K562 (cell line): Measurements from ENCODE around the gene SPATS2. TPM values are rescaled to one million over a fixed set of nuclear protein-coding genes. Genes with fewer than 3 reads are reported as not detected.
A peak's percentile ranks its signal among the peaks of the same experiment; 100 is the strongest.

Experiments
- ATAC-seq: fragments of 200-7000 bp; cut with Tn5 transposase; 3 replicates; pipeline ENCODE4 v1.9.1; 2020; ENCODE audit warnings: moderate library complexity
- BruUV-seq: library from RNA; stranded (reverse); fragments of 400-500 nt; replicated peaks from 2 replicates; lab custom pipeline; 2021; lab: Mats Ljungman, UMichigan
- CTCF ChIA-PET: fragments of 300-600 bp; formaldehyde crosslinking; extraction: SDS; loops from one replicate; lab custom pipeline; 2021; ENCODE audit warnings: low intra/inter-chr PET ratio; lab: Yijun Ruan, JAX
- POLR2A ChIA-PET: fragments of 300-600, 350-650 bp; sonication (Branson Sonifier 250); formaldehyde crosslinking; extraction: SDS; loops from one replicate; lab custom pipeline; 2021; ENCODE audit warnings: antibody characterized with exemption, inconsistent platforms; lab: Yijun Ruan, JAX
- DNase-seq, 4 experiments: peaks; one replicate each; pipeline versions ENCODE4 v3.0.0 to v3.0.0-alpha.2; 2011 to 2018; ENCODE audit warnings: low spot score in 3 of 4, mixed read lengths in 3 of 4; ENCODE audit errors: extremely low read depth in 1 of 4
- FAIRE-seq: peaks from 2 replicates; lab custom pipeline; 2011; peaks lifted over from hg19 to GRCh38; lab: Jason Lieb, UNC
- H2AFZ ChIP-seq: 2 replicates; pipeline ENCODE4 v1.6.0; 2011; ENCODE audit warnings: low read depth, low read length, control low read depth, inconsistent platforms
- H3K27ac ChIP-seq: fragments of 200-600 bp; 3 replicates; pipeline ENCODE4 v1.8.0; 2011; ENCODE audit warnings: low read depth, mild to moderate bottlenecking, control low read depth, inconsistent platforms, low read length, moderate library complexity, mixed read lengths; ENCODE audit errors: extremely low read depth
- H3K27me3 ChIP-seq, 2 experiments: fragments of 300-600 bp in 1 of 2; 2 replicates in 1 of 2; 3 replicates in 1 of 2; pipeline versions ENCODE4 v1.6.0 to v1.8.0; 2011; ENCODE audit warnings: inconsistent platforms in 2 of 2, low read length in 2 of 2, mild to moderate bottlenecking in 1 of 2, mixed read lengths in 1 of 2, moderate library complexity in 1 of 2; ENCODE audit not compliant: control insufficient read depth in 2 of 2, insufficient read depth in 2 of 2
- H3K36me3 ChIP-seq: fragments of 300-600 bp; 3 replicates; pipeline ENCODE4 v1.8.0; 2011; ENCODE audit warnings: mild to moderate bottlenecking, low read length, inconsistent platforms; ENCODE audit not compliant: control insufficient read depth, insufficient read depth
- H3K4me1 ChIP-seq, 2 experiments: fragments of 200-600 bp in 1 of 2; replicated peaks in 1 of 2; 2 replicates in 1 of 2; 3 replicates in 1 of 2; pipeline versions ENCODE4 v1.5.1 to v1.8.0; 2011; ENCODE audit warnings: inconsistent platforms in 2 of 2, low read length in 2 of 2, mild to moderate bottlenecking in 1 of 2, mixed read lengths in 1 of 2, moderate library complexity in 1 of 2; ENCODE audit not compliant: control insufficient read depth in 2 of 2, insufficient read depth in 2 of 2
- H3K4me2 ChIP-seq: 2 replicates; pipeline ENCODE4 v1.6.1; 2011; ENCODE audit warnings: low read length, control low read depth, inconsistent platforms, mixed read lengths; ENCODE audit not compliant: insufficient read depth
- H3K4me3 ChIP-seq: fragments of 200-600 bp; sonication (generic), shearing (Covaris generic); 2 replicates; pipeline ENCODE4 v1.5.1; 2016; ENCODE audit warnings: control low read depth, inconsistent platforms
- H3K79me2 ChIP-seq: fragments of 200-600 bp; 3 replicates; pipeline ENCODE4 v1.8.0; 2011; ENCODE audit warnings: low read length, inconsistent platforms; ENCODE audit not compliant: control insufficient read depth, insufficient read depth
- H3K9ac ChIP-seq, 2 experiments: 2 replicates each; pipeline versions ENCODE4 v1.6.0 to v1.6.1; 2011; ENCODE audit warnings: low read depth in 2 of 2, low read length in 2 of 2, control low read depth in 1 of 2, inconsistent platforms in 1 of 2, mild to moderate bottlenecking in 1 of 2, mixed read lengths in 1 of 2; ENCODE audit not compliant: insufficient read depth in 1 of 2
- H3K9me1 ChIP-seq: one replicate; pipeline ENCODE4 v1.6.0; 2011; ENCODE audit warnings: inconsistent platforms, mild to moderate bottlenecking, low read length, moderate library complexity; ENCODE audit not compliant: control insufficient read depth, insufficient read depth
- H3K9me3 ChIP-seq: replicated peaks from 2 replicates; pipeline ENCODE4 v1.5.1; 2011; ENCODE audit warnings: low read depth, low read length, inconsistent platforms; ENCODE audit not compliant: control insufficient read depth, insufficient read depth
- H4K20me1 ChIP-seq: replicated peaks from 2 replicates; pipeline ENCODE4 v1.6.1; 2011; ENCODE audit warnings: low read length, inconsistent platforms, mixed read lengths; ENCODE audit not compliant: control insufficient read depth, insufficient read depth
- KAT2B ChIP-seq: IDR thresholded peaks from one replicate; pipeline ENCODE4 v1.6.1; 2012; ENCODE audit warnings: low read depth, mild to moderate bottlenecking, control low read depth, inconsistent platforms, low read length, moderate library complexity
- KAT8 ChIP-seq: fragments of 450-650 bp; IDR thresholded peaks from 2 replicates; pipeline ENCODE4 v1.6.1; 2016; ENCODE audit warnings: low read depth, mild to moderate bottlenecking
- POLR2B ChIP-seq: fragments of 450-650 bp; IDR thresholded peaks from 2 replicates; pipeline ENCODE4 v1.6.1; 2018; ENCODE audit warnings: low read depth; ENCODE audit not compliant: partially characterized antibody
- ZFP30 ChIP-seq: fragments of 250-450 bp; sonication (Bioruptor Pico); IDR thresholded peaks from 2 replicates; pipeline ENCODE4 v1.8.0; 2022; ENCODE audit warnings: moderate library complexity, mild to moderate bottlenecking, inconsistent platforms, borderline replicate concordance
- ZNF232 ChIP-seq: sonication (generic); formaldehyde crosslinking; IDR thresholded peaks from 2 replicates; pipeline ENCODE4 v1.8.0; 2022; ENCODE audit warnings: mild to moderate bottlenecking, missing genetic modification reagents
- ZNF79 ChIP-seq: fragments of 250-450 bp; sonication (Bioruptor Pico); IDR thresholded peaks from 2 replicates; pipeline ENCODE4 v1.4.0; 2020; ENCODE audit warnings: low read depth, mild to moderate bottlenecking, moderate library complexity
- WGBS: fragments of 100-300 bp; shearing (Covaris generic); methylation state at CpG from one replicate; pipeline ENCODE4 v1.1.6; 2016; ENCODE audit warnings: low coverage, mixed read lengths; ENCODE audit not compliant: insufficient coverage; ENCODE audit errors: missing lambda C conversion rate; 5-methylcytosine and 5-hydroxymethylcytosine counted together
- in situ Hi-C: fragments of 300-500 bp; cut with MboI; formaldehyde crosslinking; loops from 4 replicates; pipeline ENCODE4 v1.15.0; 2018; ENCODE audit warnings: inconsistent platforms, mixed read lengths
- intact Hi-C: fragments of 100-400 bp; cut with micrococcal nuclease; formaldehyde crosslinking; loops from 2 replicates; pipeline ENCODE4 v1.14.2; 2022
- polyA plus RNA-seq, 8 experiments: library from polyadenylated mRNA; depleted of rRNA in 4 of 8; stranded (reverse) in 5 of 8; unstranded in 3 of 8; fragments of >200 nt; fragmentation: Nextera tagmentation in 2 of 8; fragmentation: Illumina TruSeq in 1 of 8; extraction: Ambion mirVana in 2 of 8; extraction: Trizol in 1 of 8; gene quantifications; 2 replicates each; pipeline versions ENCODE4 v1.2.1 to v1.2.3, GENCODE V29; 2011 to 2014; ENCODE audit warnings: inconsistent platforms in 1 of 8, missing spikeins in 1 of 8
- total RNA-seq, 7 experiments: library from RNA; depleted of rRNA in 6 of 7; stranded (reverse); fragments of >200 nt in 6 of 7; fragmentation: Illumina TruSeq in 2 of 7; extraction: Trizol in 2 of 7; gene quantifications; 2 replicates each; pipeline versions ENCODE4 v1.2.1 to v1.2.3, GENCODE V29; 2011 to 2021; ENCODE audit warnings: low replicate concordance in 1 of 7
- TF ChIP-seq, protein P1 (sequence below): sonication (generic); formaldehyde crosslinking; IDR thresholded peaks from 2 replicates; pipeline ENCODE4 v1.8.0; 2022; ENCODE audit warnings: missing genetic modification reagents, mild to moderate bottlenecking, moderate library complexity, borderline replicate concordance
- TF ChIP-seq, protein P2 (sequence below): fragments of 450-650 bp; IDR thresholded peaks from 2 replicates; pipeline ENCODE4 v1.6.1; 2016; ENCODE audit warnings: mild to moderate bottlenecking
- TF ChIP-seq, protein P3 (sequence below): fragments of 450-650 bp; formaldehyde crosslinking; IDR thresholded peaks from 2 replicates; pipeline ENCODE4 v1.4.0; 2020; ENCODE audit warnings: mild to moderate bottlenecking, moderate library complexity
- TF ChIP-seq, protein P4 (sequence below): sonication (generic); formaldehyde crosslinking; IDR thresholded peaks from 2 replicates; pipeline ENCODE4 v1.8.1; 2023; ENCODE audit warnings: mild to moderate bottlenecking, missing genetic modification reagents
- TF ChIP-seq, protein P5 (sequence below): fragments of 250-450 bp; sonication (Bioruptor Pico); IDR thresholded peaks from 2 replicates; pipeline ENCODE4 v1.9.0; 2021; ENCODE audit warnings: mild to moderate bottlenecking
- TF ChIP-seq, protein P6 (sequence below): fragments of 450-650 bp; conservative IDR thresholded peaks from 2 replicates; pipeline ENCODE4 v1.6.1; 2016; ENCODE audit warnings: missing genetic modification characterization, low read depth, mild to moderate bottlenecking, control low read depth, missing compliant biosample characterization

Gene SPATS2
- total and polyA plus RNA-seq, 9 of the 15 experiments (the other 6 are each of a cell fraction or from before 2014, with no cell fraction given), result 5.4 to 48.2 (median 17.5) TPM

DNA sequence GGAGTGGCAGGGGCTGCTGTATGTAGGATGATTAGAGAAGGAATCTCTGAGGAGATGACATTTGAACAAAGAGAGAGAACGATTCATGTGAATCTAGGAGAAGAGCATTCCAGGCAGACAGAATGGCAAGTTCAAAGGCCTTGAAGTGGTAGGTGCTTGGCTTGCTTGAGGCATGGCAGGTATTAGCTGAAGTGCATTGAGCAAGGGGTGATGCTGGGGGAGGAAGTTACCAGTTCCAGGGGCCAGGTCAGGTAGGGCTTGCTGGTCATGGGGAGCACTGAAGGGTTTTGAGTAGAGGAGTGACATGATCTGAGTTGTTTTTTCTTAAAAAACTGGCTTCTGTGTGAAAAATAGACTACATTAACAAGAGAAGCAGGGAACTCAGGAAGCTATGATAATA lies 71.8 kb downstream of the SPATS2 start:
- BruUV-seq, result no TSS peak
- Histone ChIP-seq H3K4me3 (no peak overlapping the region), H2AFZ (no peak overlapping the region), H3K9me3 (no peaks in the 10 kb centered on the region), H4K20me1 (0 out of 2 replicates have a peak, but pooled peaks cover 3% of the 10 kb centered on the region), H3K4me2 (no peak overlapping the region), H3K4me1 (no peaks in the 10 kb centered on the region; a peak in 1 of 5 replicates), H3K79me2 (0 out of 3 replicates have a peak, but pooled peaks cover 3% of the 10 kb centered on the region), H3K27me3 (no peaks in the 10 kb centered on the region), H3K9me1 (no peaks in the 10 kb centered on the region), H3K9ac (peak overlapping the region in 1 of 2 experiments; percentile 31; a peak in 1 of 4 replicates), H3K27ac (no peak overlapping the region), H3K36me3 (no peaks in the 10 kb centered on the region)
- POLR2A ChIA-PET, result interaction anchor here (0.5 to 1.4 kb wide), 3 partner anchors 13 to 43 kb away, joined by 3 to 6 read pairs (median 3); no protein-coding TSS in a partner anchor
- in situ Hi-C loops, result no loop called here
- DNase-seq (no peak), ATAC-seq (no peak; the same call in 2 of the 3 replicates), FAIRE-seq (peak; percentile 19)
- WGBS, result 35% methylated on average over 1 of the region's 1 CpG
- intact Hi-C loops, result no loop called here
- CTCF ChIA-PET, result no interaction called here
- TF ChIP-seq, protein P1, sequence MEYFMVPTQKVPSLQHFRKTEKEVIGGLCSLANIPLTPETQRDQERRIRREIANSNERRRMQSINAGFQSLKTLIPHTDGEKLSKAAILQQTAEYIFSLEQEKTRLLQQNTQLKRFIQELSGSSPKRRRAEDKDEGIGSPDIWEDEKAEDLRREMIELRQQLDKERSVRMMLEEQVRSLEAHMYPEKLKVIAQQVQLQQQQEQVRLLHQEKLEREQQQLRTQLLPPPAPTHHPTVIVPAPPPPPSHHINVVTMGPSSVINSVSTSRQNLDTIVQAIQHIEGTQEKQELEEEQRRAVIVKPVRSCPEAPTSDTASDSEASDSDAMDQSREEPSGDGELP (CRISPR knock-in tag), result no peak
- TF ChIP-seq, protein P2, sequence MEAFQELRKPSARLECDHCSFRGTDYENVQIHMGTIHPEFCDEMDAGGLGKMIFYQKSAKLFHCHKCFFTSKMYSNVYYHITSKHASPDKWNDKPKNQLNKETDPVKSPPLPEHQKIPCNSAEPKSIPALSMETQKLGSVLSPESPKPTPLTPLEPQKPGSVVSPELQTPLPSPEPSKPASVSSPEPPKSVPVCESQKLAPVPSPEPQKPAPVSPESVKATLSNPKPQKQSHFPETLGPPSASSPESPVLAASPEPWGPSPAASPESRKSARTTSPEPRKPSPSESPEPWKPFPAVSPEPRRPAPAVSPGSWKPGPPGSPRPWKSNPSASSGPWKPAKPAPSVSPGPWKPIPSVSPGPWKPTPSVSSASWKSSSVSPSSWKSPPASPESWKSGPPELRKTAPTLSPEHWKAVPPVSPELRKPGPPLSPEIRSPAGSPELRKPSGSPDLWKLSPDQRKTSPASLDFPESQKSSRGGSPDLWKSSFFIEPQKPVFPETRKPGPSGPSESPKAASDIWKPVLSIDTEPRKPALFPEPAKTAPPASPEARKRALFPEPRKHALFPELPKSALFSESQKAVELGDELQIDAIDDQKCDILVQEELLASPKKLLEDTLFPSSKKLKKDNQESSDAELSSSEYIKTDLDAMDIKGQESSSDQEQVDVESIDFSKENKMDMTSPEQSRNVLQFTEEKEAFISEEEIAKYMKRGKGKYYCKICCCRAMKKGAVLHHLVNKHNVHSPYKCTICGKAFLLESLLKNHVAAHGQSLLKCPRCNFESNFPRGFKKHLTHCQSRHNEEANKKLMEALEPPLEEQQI, result no peak
- TF ChIP-seq ZNF232 (CRISPR knock-in tag), result no peak
- TF ChIP-seq, protein P3, sequence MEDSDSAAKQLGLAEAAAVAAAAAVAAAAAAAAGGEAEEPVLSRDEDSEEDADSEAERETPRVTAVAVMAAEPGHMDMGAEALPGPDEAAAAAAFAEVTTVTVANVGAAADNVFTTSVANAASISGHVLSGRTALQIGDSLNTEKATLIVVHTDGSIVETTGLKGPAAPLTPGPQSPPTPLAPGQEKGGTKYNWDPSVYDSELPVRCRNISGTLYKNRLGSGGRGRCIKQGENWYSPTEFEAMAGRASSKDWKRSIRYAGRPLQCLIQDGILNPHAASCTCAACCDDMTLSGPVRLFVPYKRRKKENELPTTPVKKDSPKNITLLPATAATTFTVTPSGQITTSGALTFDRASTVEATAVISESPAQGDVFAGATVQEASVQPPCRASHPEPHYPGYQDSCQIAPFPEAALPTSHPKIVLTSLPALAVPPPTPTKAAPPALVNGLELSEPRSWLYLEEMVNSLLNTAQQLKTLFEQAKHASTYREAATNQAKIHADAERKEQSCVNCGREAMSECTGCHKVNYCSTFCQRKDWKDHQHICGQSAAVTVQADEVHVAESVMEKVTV (CRISPR knock-in tag), result no peak
- TF ChIP-seq POLR2B, result no peak
- TF ChIP-seq, protein P4, sequence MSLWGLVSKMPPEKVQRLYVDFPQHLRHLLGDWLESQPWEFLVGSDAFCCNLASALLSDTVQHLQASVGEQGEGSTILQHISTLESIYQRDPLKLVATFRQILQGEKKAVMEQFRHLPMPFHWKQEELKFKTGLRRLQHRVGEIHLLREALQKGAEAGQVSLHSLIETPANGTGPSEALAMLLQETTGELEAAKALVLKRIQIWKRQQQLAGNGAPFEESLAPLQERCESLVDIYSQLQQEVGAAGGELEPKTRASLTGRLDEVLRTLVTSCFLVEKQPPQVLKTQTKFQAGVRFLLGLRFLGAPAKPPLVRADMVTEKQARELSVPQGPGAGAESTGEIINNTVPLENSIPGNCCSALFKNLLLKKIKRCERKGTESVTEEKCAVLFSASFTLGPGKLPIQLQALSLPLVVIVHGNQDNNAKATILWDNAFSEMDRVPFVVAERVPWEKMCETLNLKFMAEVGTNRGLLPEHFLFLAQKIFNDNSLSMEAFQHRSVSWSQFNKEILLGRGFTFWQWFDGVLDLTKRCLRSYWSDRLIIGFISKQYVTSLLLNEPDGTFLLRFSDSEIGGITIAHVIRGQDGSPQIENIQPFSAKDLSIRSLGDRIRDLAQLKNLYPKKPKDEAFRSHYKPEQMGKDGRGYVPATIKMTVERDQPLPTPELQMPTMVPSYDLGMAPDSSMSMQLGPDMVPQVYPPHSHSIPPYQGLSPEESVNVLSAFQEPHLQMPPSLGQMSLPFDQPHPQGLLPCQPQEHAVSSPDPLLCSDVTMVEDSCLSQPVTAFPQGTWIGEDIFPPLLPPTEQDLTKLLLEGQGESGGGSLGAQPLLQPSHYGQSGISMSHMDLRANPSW (CRISPR knock-in tag), result no peak
- no peak for TF ChIP-seq KAT2B
- TF ChIP-seq, protein P5, sequence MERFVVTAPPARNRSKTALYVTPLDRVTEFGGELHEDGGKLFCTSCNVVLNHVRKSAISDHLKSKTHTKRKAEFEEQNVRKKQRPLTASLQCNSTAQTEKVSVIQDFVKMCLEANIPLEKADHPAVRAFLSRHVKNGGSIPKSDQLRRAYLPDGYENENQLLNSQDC (CRISPR knock-in tag), result no peak
- no peak for TF ChIP-seq ZFP30 (CRISPR knock-in tag)
- TF ChIP-seq KAT8, result no peak
- TF ChIP-seq, protein P6, sequence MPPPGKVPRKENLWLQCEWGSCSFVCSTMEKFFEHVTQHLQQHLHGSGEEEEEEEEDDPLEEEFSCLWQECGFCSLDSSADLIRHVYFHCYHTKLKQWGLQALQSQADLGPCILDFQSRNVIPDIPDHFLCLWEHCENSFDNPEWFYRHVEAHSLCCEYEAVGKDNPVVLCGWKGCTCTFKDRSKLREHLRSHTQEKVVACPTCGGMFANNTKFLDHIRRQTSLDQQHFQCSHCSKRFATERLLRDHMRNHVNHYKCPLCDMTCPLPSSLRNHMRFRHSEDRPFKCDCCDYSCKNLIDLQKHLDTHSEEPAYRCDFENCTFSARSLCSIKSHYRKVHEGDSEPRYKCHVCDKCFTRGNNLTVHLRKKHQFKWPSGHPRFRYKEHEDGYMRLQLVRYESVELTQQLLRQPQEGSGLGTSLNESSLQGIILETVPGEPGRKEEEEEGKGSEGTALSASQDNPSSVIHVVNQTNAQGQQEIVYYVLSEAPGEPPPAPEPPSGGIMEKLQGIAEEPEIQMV (tag), result no peak
- no peak for TF ChIP-seq ZNF79 (CRISPR knock-in tag)
